GM19372 (cell line): ENCODE results near the gene SLC35F6.
"Not testable (repeated sequence)": the region's sequence is repeated elsewhere in the genome, so short reads cannot be mapped to it uniquely, and the experiment has no call there.

Source experiments
- ATAC-seq: cut with Tn5 transposase; IDR thresholded peaks from one replicate; pipeline ENCODE4 v1.9.1; 2021; ENCODE audit warnings: mild to moderate bottlenecking, low read depth, moderate library complexity; ENCODE audit not compliant: unreplicated experiment

Gene SLC35F6

GRCh38 chr2:26814072-26814765, 50.1 kb downstream of the SLC35F6 start:
- not testable (repeated sequence) for ATAC-seq

GRCh38 chr2:26816893-26817292, 52.8 kb downstream of the SLC35F6 start:
- ATAC-seq = no peak

DNA sequence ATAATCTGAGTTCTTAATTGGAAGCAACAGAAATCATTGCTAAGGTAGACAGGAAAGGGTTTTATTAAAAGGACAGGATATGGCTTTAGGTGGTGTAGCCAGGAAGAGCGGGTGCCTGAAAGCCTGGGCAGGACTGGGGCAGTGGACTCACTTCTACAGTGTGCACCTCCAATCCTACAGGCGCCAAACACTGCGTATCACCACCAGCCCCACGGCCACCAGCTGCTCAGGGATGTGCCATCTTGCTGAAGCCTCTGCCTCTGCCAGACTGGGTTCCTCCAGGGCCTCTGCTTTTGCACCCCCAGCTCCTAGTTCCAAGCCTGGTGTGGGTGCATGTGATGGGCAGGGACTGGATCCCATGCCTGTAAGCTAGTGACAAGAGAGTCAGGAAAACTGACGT, 54.2 kb downstream of the SLC35F6 start:
- no peak for ATAC-seq

DNA sequence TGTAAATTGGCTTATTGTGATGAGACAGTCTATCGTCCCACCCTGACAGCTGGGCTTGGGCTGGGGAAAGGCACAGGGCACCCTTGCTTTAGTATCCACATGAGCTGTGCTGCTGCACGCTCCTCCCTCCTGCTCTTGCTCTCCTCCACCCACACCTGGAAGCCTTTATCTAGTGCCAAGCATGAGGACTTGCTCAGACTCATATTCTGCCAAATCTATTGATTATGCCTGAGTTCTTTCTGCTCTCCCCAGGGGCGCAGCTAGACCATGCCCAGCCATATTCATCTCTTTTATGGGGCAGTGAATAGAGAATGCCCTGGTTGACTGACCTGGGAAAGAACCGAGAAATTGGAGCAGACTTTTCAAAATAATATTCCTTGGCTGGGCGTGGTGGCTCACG, 54.9 kb downstream of the SLC35F6 start:
- ATAC-seq = no peak

- ATAC-seq = no peak
Measured at GRCh38 chr2:26820932-26821331, 56.8 kb downstream of the SLC35F6 start.

DNA sequence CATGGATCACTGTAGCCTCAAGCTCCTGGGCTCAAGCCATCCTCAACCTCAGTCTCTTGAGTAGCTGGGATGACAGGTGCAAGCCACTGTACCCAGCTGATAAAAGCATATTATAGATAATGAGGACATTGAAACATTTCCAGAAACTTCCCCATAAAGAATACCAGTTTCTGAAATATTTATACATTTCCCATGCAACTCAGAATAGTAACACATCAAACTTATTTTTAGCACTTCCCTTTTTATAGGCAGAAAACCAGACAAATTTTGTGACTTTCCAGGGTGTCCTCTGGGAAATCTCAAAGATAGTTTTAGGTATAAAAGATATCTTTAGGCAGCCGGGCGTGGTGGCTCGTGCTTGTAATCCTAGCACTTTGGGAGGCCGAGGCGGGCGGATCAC, 58.8 kb downstream of the SLC35F6 start:
- ATAC-seq = no peak
